CD4-positive, alpha-beta T cell treated with Interleukin-17A for 1 hour (primary cell): ENCODE measurements around the gene NLRP6.
"Not testable (repeated sequence)": the region's sequence is repeated elsewhere in the genome, so short reads cannot be mapped to it uniquely, and the experiment has no call there.

Source experiments
- DNase-seq: peaks from one replicate; pipeline ENCODE4 v3.0.0-alpha.2; 2020

The NLRP6 gene

GRCh38 chr11:326842-327580, 48.8 kb downstream of the NLRP6 start:
- DNase-seq: peak; percentile 85

- DNase-seq: no peak
These were observed 49.3 kb downstream of the NLRP6 start for GRCh38 chr11:327581-327923.

GRCh38 chr11:328012-328411, 49.8 kb downstream of the NLRP6 start:
- DNase-seq: no peak

- DNase-seq: not testable (repeated sequence)
These were observed 50.4 kb downstream of the NLRP6 start for GRCh38 chr11:328516-329100.

- no peak for DNase-seq
These were observed 51.7 kb downstream of the NLRP6 start for GRCh38 chr11:329886-330253.

GRCh38 chr11:330307-330693, 52.1 kb downstream of the NLRP6 start:
- no peak for DNase-seq

GRCh38 chr11:330694-331357, 52.6 kb downstream of the NLRP6 start:
- peak; percentile 47 for DNase-seq

- no peak for DNase-seq
These were observed 53.3 kb downstream of the NLRP6 start for GRCh38 chr11:331358-332060.

GRCh38 chr11:332651-333480, 54.7 kb downstream of the NLRP6 start:
- no peak for DNase-seq

- not testable (repeated sequence) for DNase-seq
These were observed 55.5 kb downstream of the NLRP6 start for GRCh38 chr11:333616-334263.

- no peak for DNase-seq
These were observed 56.2 kb downstream of the NLRP6 start for GRCh38 chr11:334264-334994.
